HCT116 (cell line): ENCODE measurements around the gene FOXL2NB. TPM values are rescaled to one million over a fixed set of nuclear protein-coding genes. Genes with fewer than 3 reads are reported as not detected.

Source experiments
- ATAC-seq: fragments of 200-7000 bp; cut with Tn5 transposase; 2 replicates; pipeline ENCODE4 v1.9.1; 2020; ENCODE audit warnings: mild to moderate bottlenecking, moderate library complexity
- BruUV-seq: library from RNA; stranded (reverse); fragments of 400-500 nt; replicated peaks from 2 replicates; lab custom pipeline; 2021; lab: Mats Ljungman, UMichigan
- CTCF ChIA-PET: fragments of 300-600 bp; sonication (Branson Sonifier 250); formaldehyde crosslinking; loops from one replicate; lab custom pipeline; 2021; ENCODE audit warnings: antibody characterized with exemption; lab: Charles Lee
- POLR2A ChIA-PET: fragments of 300-600, 350-600 bp; sonication (Branson Sonifier 250); formaldehyde crosslinking; loops from one replicate; lab custom pipeline; 2021; ENCODE audit warnings: antibody characterized with exemption; lab: Charles Lee
- RAD21 ChIA-PET, 2 experiments: fragments of 300-600 bp; sonication (Branson Sonifier 250); formaldehyde crosslinking; loops; one replicate each; lab custom pipeline; 2023; ENCODE audit warnings: low total read pairs in 2 of 2; ENCODE audit not compliant: uncharacterized antibody in 2 of 2, unreplicated experiment in 2 of 2, low non-redundant PET in 1 of 2; lab: Charles Lee
- DNase-seq: peaks from one replicate; pipeline ENCODE4 v3.0.0-alpha.2; 2010; ENCODE audit warnings: low read depth, low spot score
- H2AFZ ChIP-seq: fragments of 200-600 bp; shearing (Covaris generic), sonication (generic); 2 replicates; pipeline ENCODE4 v1.6.1; 2017; ENCODE audit warnings: low read depth, mixed run types, mixed read lengths, antibody characterized with exemption, low read length; ENCODE audit not compliant: poor library complexity, severe bottlenecking
- H3K27ac ChIP-seq: 2 replicates; pipeline ENCODE4 v1.5.1; 2012; ENCODE audit warnings: low read depth, low read length
- H3K27me3 ChIP-seq: fragments of 200-600 bp; sonication (generic); 2 replicates; pipeline ENCODE4 v1.6.1; 2016; ENCODE audit warnings: mixed run types, low read length, mixed read lengths; ENCODE audit not compliant: insufficient read depth
- H3K36me3 ChIP-seq, 2 experiments: fragments of 200-500 bp in 1 of 2; fragments of 200-600 bp in 1 of 2; sonication (Bioruptor generic) in 1 of 2; sonication (generic) in 1 of 2; 2 replicates each; pipeline versions ENCODE4 v1.5.1 to v1.6.1; 2014 to 2016; ENCODE audit warnings: low read length in 2 of 2, inconsistent platforms in 1 of 2, mixed read lengths in 1 of 2, mixed run types in 1 of 2; ENCODE audit not compliant: insufficient read depth in 2 of 2, control insufficient read depth in 1 of 2
- H3K4me1 ChIP-seq, 2 experiments: fragments of 200-600 bp in 1 of 2; sonication (generic) in 1 of 2; 2 replicates each; pipeline versions ENCODE4 v1.5.1 to v1.6.1; 2012 to 2017; ENCODE audit warnings: low read length in 2 of 2, inconsistent platforms in 1 of 2, mild to moderate bottlenecking in 1 of 2, mixed read lengths in 1 of 2, mixed run types in 1 of 2, moderate library complexity in 1 of 2; ENCODE audit not compliant: insufficient read depth in 2 of 2, control insufficient read depth in 1 of 2
- H3K4me2 ChIP-seq: fragments of 200-600 bp; sonication (generic); 2 replicates; pipeline ENCODE4 v1.6.1; 2017; ENCODE audit warnings: mixed run types, low read length, mixed read lengths
- H3K4me3 ChIP-seq, 2 experiments: fragments of 200-600 bp in 1 of 2; sonication (generic) in 1 of 2; replicated peaks in 1 of 2; 2 replicates each; pipeline ENCODE4 v1.5.1; 2011 to 2016; ENCODE audit warnings: low read length in 2 of 2, control low read depth in 1 of 2, low read depth in 1 of 2, mild to moderate bottlenecking in 1 of 2, mixed read lengths in 1 of 2, mixed run types in 1 of 2
- H3K79me2 ChIP-seq: fragments of 200-600 bp; sonication (generic); 2 replicates; pipeline ENCODE4 v1.6.1; 2017; ENCODE audit warnings: mild to moderate bottlenecking, mixed run types, low read length, moderate library complexity, mixed read lengths; ENCODE audit not compliant: insufficient read depth
- H3K9ac ChIP-seq: fragments of 200-600 bp; sonication (generic); 2 replicates; pipeline ENCODE4 v1.6.1; 2016; ENCODE audit warnings: low read length, mixed read lengths
- H3K9me2 ChIP-seq: fragments of 200-600 bp; sonication (generic), shearing (Covaris generic); 2 replicates; pipeline ENCODE4 v1.6.1; 2017; ENCODE audit warnings: mixed run types, mild to moderate bottlenecking, moderate library complexity; ENCODE audit not compliant: insufficient read depth
- H3K9me3 ChIP-seq, 2 experiments: fragments of 200-500 bp in 1 of 2; fragments of 200-600 bp in 1 of 2; sonication (Bioruptor generic) in 1 of 2; sonication (generic) in 1 of 2; 2 replicates each; pipeline ENCODE4 v1.6.1; 2014 to 2017; ENCODE audit warnings: low read length in 2 of 2, mixed read lengths in 2 of 2, inconsistent platforms in 1 of 2, low read depth in 1 of 2, mild to moderate bottlenecking in 1 of 2, mixed run types in 1 of 2, moderate library complexity in 1 of 2; ENCODE audit not compliant: control insufficient read depth in 1 of 2, insufficient read depth in 1 of 2
- H4K20me1 ChIP-seq: fragments of 200-600 bp; sonication (generic), shearing (Covaris generic); 2 replicates; pipeline ENCODE4 v1.6.1; 2017; ENCODE audit warnings: mixed run types, mild to moderate bottlenecking, moderate library complexity; ENCODE audit not compliant: insufficient read depth
- CBX3 ChIP-seq: IDR thresholded peaks from 2 replicates; pipeline ENCODE4 v1.6.1; 2012; ENCODE audit warnings: low read depth
- CEBPB ChIP-seq: IDR thresholded peaks from 2 replicates; pipeline ENCODE4 v1.6.1; 2012; ENCODE audit warnings: low read depth
- EZH2phosphoT487 ChIP-seq: fragments of 200-600 bp; IDR thresholded peaks from 2 replicates; pipeline ENCODE4 v1.6.1; 2018; ENCODE audit warnings: antibody characterized with exemption, borderline replicate concordance
- POLR2A ChIP-seq: IDR thresholded peaks from 2 replicates; pipeline ENCODE4 v1.7.0; 2011; ENCODE audit warnings: borderline replicate concordance; ENCODE audit not compliant: insufficient read depth, insufficient read length; ENCODE audit errors: extremely low read depth
- RAD21 ChIP-seq: IDR thresholded peaks from 2 replicates; pipeline ENCODE4 v1.6.1; 2012; ENCODE audit warnings: low read depth, mild to moderate bottlenecking
- SIN3A ChIP-seq: IDR thresholded peaks from 2 replicates; pipeline ENCODE4 v1.6.1; 2012; ENCODE audit warnings: low read depth
- TCF7L2 ChIP-seq: IDR thresholded peaks from 2 replicates; pipeline ENCODE4 v1.7.0; 2011; ENCODE audit warnings: borderline replicate concordance, inconsistent platforms; ENCODE audit not compliant: insufficient read depth, insufficient read length; ENCODE audit errors: extremely low read depth
- YY1 ChIP-seq: IDR thresholded peaks from 2 replicates; pipeline ENCODE4 v1.6.1; 2011; ENCODE audit warnings: low read length, low read depth, moderate library complexity, mild to moderate bottlenecking; ENCODE audit not compliant: insufficient replicate concordance; ENCODE audit errors: extremely low read depth
- intact Hi-C: fragments of 100-400 bp; cut with micrococcal nuclease; formaldehyde crosslinking; loops from 2 replicates; pipeline ENCODE4 v1.10.0; 2022
- total RNA-seq: library from RNA; stranded (reverse); gene quantifications from one replicate; pipeline ENCODE4 v1.2.1, GENCODE V29; 2021; ENCODE audit not compliant: unreplicated experiment
- TF ChIP-seq, protein P1 (sequence below): IDR thresholded peaks from 2 replicates; pipeline ENCODE4 v1.6.1; 2012
- TF ChIP-seq, protein P2 (sequence below), 3 experiments: fragments of 200-600 bp in 1 of 3; sonication (generic) in 1 of 3; IDR thresholded peaks in 2 of 3; conservative IDR thresholded peaks in 1 of 3; 2 replicates each; pipeline ENCODE4 v1.5.1; 2012 to 2017; ENCODE audit warnings: low read depth in 2 of 3, low read length in 2 of 3, antibody characterized with exemption in 1 of 3, borderline replicate concordance in 1 of 3, control low read depth in 1 of 3, mild to moderate bottlenecking in 1 of 3, mixed read lengths in 1 of 3, mixed run types in 1 of 3, moderate library complexity in 1 of 3; ENCODE audit not compliant: insufficient read depth in 1 of 3

The FOXL2NB gene
- total RNA-seq, 1 experiment from 2014 or later = 0.93 TPM

DNA sequence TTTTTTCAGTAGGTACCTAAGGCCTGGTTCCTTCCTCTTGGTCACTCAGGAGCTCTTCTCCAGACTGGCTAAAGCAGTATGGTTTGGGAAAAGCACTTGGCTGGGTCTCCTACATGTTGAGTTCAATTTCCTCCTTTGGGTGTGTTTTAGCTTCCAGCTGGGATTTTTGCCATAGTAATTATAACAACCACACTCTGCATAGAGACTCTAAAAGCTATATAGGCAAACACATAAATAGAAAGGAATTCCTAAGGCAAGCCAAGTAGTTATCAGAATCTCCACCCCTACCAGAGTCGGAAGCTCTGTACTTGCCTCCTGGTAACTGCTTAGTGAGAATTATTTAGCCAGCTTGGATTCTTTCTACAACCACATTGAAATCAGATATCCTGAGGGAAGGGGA, 48.7 kb upstream of the FOXL2NB start:
- Histone ChIP-seq H3K27ac (no peak overlapping the region), H3K9me3 (no peaks in the 10 kb centered on the region), H3K36me3 (no peaks in the 10 kb centered on the region), H3K9ac (no peak overlapping the region), H4K20me1 (no peaks in the 10 kb centered on the region), H3K4me3 (no peak overlapping the region), H3K9me2 (no peaks in the 10 kb centered on the region), H3K27me3 (no peaks in the 10 kb centered on the region), H3K4me2 (no peak overlapping the region), H3K4me1 (no peaks in the 10 kb centered on the region), H2AFZ (no peak overlapping the region), H3K79me2 (no peaks in the 10 kb centered on the region)
- intact Hi-C loops = no loop called here
- ChIA-PET CTCF (interaction anchor here (6.4 kb wide), 1 partner anchor 18 kb away, joined by 40 read pairs; no protein-coding TSS in a partner anchor), POLR2A (interaction anchor here (1.7 kb wide), 1 partner anchor 36 kb away, joined by 4 read pairs; no protein-coding TSS in a partner anchor), RAD21 (no interaction called here)
- no peak for DNase-seq
- BruUV-seq = no TSS peak
- TF ChIP-seq, protein P1, sequence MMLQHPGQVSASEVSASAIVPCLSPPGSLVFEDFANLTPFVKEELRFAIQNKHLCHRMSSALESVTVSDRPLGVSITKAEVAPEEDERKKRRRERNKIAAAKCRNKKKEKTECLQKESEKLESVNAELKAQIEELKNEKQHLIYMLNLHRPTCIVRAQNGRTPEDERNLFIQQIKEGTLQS = no peak
- no peak for TF ChIP-seq SIN3A
- TF ChIP-seq YY1 = no peak
- no peak for TF ChIP-seq RAD21
- TF ChIP-seq, protein P2, sequence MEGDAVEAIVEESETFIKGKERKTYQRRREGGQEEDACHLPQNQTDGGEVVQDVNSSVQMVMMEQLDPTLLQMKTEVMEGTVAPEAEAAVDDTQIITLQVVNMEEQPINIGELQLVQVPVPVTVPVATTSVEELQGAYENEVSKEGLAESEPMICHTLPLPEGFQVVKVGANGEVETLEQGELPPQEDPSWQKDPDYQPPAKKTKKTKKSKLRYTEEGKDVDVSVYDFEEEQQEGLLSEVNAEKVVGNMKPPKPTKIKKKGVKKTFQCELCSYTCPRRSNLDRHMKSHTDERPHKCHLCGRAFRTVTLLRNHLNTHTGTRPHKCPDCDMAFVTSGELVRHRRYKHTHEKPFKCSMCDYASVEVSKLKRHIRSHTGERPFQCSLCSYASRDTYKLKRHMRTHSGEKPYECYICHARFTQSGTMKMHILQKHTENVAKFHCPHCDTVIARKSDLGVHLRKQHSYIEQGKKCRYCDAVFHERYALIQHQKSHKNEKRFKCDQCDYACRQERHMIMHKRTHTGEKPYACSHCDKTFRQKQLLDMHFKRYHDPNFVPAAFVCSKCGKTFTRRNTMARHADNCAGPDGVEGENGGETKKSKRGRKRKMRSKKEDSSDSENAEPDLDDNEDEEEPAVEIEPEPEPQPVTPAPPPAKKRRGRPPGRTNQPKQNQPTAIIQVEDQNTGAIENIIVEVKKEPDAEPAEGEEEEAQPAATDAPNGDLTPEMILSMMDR (IDR thresholded peaks at IDR 0.05 in 2 of 3, conservative IDR thresholded peaks at IDR 0.05 in 1 of 3; ENCODE audit: borderline replicate concordance in 1 of 3, insufficient read depth in 1 of 3, low read depth in 2 of 3, low read length in 2 of 3) = no peak
- no peak for TF ChIP-seq TCF7L2
- TF ChIP-seq CBX3 = no peak
- no peak for TF ChIP-seq POLR2A
- TF ChIP-seq EZH2phosphoT487 = no peak
- TF ChIP-seq CEBPB = no peak
- no peak for ATAC-seq
